Globus pallidus (tissue), 1 donor: ENCODE results near the gene KIF6.
"Not testable (repeated sequence)": the region's sequence is repeated elsewhere in the genome, so short reads cannot be mapped to it uniquely, and the experiment has no call there.

Source experiments
- DNase-seq: peaks from one replicate; pipeline ENCODE4 v3.0.0-alpha.2; 2015; ENCODE audit warnings: low spot score

KIF6 gene, protein sequence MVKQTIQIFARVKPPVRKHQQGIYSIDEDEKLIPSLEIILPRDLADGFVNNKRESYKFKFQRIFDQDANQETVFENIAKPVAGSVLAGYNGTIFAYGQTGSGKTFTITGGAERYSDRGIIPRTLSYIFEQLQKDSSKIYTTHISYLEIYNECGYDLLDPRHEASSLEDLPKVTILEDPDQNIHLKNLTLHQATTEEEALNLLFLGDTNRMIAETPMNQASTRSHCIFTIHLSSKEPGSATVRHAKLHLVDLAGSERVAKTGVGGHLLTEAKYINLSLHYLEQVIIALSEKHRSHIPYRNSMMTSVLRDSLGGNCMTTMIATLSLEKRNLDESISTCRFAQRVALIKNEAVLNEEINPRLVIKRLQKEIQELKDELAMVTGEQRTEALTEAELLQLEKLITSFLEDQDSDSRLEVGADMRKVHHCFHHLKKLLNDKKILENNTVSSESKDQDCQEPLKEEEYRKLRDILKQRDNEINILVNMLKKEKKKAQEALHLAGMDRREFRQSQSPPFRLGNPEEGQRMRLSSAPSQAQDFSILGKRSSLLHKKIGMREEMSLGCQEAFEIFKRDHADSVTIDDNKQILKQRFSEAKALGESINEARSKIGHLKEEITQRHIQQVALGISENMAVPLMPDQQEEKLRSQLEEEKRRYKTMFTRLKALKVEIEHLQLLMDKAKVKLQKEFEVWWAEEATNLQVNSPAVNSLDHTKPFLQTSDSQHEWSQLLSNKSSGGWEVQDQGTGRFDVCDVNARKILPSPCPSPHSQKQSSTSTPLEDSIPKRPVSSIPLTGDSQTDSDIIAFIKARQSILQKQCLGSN

DNA sequence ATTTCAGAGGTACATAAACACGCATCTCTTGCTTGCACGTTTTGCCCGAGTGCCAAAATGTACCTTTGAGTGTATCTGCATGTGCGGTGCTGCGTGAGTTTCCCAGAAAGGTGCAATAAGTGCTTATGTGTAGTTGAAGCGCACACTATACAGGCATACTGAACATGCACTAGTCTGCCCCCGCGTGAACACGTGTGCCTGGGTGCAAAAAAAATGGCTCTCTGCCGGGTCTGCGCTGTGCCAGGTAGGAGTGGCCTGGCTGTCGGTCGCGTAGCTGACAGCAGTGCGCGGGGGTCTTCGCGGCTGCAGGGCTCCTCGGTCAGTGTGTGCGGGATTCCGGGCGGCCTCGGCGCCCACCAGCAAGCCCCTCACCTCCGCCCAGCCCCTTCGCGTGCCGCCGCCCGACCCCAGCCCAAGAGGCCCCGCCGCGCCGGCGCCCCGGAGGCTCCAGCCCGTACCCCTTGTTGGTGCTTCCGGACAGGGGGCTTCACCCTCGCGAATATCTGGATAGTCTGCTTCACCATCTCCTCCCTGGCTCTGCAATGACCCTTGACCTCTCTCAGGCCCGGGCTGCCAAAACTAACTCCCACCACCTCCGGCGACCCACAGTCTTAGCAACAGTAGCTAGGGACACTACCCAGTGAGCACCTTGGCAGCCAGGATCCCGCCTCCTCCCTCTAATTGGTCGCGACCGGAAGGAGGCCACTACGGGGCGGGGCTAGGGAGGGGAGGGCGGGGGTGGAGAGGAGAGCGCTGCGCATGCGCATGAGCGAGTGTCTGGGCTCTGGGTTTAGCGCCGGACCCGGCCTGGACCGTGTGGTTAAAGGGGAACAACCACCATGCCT, at the start of gene KIF6:
KIF6 (minus strand) TSS at position 622 of the 845 bp plus-strand sequence; CDS start at position 524, 98 bp downstream.
- DNase-seq: peak; percentile 95

DNA sequence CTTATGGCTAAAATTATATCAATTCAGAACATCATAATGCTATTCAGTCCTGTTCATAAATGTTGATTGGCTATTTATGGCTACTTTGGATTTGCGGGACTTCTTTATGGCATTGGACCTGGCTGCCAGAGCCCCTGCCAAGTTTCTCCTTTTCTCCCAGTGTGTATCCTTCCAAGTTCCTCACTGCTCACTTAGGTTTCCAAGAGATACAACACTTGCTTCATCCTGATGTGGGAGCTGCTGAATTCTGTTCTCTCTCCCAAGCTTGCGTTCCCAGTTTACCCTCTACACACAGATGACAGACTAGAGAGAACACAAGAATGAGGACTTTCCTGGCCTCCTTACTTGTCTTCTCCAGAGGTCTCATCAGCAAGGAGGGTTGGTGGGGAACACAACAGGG, 48.6 kb upstream of the KIF6 start:
- no peak for DNase-seq

DNA sequence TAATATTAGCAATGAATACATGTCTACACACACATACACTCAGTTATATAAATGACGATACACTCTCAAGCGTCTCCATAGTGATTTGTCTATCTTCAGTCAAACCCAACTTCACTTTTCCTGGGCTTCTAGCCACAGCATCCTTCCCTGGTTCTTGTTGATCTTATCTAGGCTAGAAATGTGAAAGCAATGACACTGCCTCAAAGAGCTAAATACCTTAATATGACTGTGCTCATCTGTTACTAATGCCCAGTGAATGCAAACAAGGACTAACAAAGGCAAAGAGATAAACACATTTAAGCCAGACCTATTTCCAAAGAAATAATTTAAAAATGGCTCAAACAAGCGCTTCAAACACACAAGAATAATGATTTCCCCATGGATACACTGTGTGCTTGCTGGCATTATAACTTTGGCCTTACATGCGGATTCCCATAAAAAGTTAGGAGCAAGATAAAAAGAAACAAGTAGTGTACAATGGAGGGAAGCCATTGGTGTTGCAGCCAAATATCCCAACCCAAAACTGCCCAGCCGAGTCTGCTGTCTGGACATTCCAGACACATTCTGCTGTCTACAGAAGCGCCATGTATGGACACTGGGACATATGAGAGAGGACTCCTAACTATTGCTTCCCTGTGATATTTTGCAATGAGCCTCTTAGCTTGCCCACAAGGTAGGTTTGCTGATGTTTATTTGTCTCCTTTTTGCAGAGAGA, 47.5 kb upstream of the KIF6 start:
- DNase-seq: no peak

DNA sequence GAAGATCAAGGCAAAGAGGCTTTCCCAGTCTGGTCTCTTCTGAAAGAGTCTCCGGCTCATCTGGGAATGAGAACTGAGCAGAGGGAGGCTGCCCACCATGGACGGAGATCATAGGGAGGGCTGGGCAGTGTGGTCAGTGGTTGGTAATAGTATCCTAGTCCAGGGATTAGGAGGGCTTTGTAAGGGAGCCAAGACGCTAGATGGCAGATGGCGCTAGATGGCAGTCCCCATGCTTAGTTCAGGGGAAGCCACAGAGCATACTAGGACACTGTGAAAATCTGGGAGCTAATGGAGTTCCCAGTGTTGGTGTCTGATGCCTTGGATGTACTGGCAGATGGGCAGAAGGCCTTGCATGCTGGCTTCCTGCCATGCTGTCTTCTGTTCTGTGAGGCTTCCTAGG, 45.2 kb upstream of the KIF6 start:
- peak; percentile 77 for DNase-seq

DNA sequence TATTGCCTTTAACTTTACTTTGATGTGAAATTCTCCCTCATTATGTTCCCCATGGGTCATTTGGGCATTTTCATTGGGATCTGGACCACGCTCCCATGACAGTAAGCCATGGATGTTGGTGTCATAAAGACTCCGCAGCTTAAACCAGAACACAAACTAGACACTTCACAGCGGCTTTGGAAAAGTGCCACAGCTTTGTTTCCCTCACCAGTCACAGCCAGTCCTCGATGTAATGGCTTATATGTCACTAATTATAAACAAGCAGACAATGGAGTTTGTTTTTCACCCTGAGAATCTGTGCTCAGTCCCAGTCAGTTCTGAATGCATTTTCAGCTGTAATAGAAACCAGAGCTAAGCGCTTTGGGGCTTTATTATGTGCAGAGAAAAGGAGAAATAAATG, 43.8 kb upstream of the KIF6 start:
- peak; percentile 91 for DNase-seq

DNA sequence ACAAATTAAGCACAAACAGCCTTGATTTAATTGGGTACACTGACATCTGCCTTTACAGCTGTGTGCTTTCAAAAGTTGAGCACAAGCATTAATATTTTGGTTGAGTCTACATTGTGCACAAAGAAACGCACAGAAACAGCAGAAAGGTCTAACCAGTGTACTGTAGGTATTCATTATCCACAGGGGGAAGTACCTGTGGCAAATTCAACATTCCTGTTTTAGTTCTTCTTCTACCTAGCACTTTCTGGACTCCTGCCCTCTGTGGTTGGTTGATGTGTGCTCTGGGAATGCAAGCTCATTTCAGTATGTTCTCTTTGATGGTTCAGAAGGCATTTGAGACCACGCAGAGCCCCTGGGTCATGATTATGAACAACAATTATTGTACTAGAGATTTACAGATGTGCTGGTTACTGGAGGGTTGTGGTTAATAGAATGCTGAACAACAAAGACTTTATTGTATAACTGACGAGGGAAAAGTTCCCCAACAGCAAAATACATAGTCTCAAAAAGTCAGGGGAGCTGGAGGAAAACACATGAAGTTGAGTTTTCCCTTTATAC, 40.4 kb upstream of the KIF6 start:
- peak; percentile 63 for DNase-seq

DNA sequence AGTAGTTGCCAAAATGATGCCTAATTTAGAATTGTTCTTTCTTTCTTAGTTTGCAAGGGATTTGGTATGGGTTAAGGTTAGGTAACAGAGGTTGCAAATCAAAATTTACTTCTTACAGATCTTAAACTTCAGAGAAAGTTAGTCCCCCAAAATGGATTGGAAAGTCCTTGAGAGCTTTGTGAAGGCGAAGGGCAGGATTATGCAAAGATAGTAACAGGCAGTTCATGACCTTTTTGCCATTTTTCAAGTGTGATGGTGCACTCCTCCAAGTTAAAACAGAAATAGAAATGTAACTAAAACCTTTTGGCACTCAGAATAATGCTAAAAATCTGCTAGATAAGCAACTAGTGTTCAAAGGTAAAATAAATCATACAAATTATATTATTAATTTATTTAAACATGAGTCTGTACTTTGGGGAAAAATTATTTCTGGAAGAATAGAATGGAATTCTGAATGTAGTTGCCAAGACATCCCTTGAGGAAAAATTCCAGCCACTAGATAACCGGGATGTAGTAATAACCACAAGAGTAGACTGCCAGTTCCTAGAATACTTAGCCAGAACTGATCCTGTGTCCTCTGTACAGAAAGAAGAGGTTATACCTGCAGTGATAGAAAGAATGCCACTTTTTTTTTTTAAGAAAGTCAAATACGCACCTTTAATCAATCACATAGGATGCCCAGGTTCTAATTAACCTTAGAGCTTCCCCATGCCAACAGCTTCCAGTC, 35.2 kb upstream of the KIF6 start:
- DNase-seq: no peak

DNA sequence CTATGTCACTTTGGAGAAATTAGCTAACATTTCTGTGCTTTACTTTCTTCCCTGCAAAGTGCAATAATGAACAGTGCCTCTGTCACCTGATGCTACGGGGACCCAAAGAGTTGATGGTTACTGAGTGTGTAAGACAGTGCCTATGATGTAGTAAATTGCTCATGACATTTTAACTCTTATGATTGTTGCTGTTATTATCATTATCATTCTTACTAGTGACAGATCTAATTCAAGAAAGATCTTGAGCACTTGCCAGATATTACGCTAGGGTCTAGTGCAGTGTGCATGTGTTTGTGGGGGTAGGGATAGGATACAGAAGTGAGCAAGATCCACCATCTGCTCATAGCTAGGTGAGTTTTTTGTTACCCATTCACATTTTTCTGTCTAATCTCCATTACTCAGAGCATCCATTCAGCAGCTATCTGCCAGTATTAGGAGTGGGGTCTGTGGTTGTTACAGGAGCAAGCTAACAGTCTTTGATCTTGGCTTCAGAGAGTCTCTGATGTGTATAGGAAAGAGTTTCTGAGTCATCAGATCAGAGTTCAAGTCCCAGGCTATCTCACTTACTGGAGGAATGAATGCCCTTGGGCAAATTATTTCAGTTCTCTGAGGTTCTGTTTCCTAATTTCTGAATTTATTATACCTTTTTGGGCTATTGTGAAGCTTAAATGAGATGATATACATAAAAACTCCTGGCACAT, 33.8 kb upstream of the KIF6 start:
- DNase-seq: no peak

DNA sequence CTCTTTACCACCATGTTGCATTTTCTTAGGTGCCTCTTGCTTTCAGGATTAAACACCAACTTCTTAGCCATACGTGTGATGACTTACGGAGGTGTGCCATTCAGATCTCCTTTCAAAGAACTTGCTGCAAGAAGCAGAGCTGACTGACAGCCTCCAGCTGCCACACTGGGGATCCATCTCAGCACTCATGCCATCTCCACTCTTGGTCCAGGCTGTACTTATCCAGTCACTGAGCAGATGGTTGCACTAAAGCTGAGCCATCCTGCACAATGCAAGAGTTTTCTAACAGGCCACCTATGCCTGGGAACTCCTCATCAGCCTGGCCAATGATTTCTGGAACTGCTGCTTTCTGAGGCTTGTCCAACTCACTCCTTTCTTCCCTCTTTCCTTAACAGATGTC, 31.4 kb upstream of the KIF6 start:
- DNase-seq: no peak

DNA sequence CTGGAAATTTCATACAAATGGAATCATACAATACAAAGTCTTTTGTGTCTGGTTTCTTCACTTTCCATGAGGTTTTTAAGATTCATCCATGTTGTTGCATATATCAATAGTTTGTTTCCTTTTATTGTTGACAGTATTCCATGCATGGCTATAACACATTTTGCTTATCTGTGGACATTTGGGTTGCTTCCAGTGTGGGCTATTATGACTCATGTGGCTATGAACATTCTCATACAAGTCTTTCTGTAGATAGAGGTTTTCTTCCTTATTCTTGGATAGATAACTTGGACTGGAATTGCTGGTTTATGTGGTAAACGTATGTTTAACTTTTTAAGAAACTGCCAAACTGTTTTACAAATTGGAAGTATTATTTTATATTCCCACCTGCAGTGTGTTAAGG, 30.0 kb upstream of the KIF6 start:
- no peak for DNase-seq

DNA sequence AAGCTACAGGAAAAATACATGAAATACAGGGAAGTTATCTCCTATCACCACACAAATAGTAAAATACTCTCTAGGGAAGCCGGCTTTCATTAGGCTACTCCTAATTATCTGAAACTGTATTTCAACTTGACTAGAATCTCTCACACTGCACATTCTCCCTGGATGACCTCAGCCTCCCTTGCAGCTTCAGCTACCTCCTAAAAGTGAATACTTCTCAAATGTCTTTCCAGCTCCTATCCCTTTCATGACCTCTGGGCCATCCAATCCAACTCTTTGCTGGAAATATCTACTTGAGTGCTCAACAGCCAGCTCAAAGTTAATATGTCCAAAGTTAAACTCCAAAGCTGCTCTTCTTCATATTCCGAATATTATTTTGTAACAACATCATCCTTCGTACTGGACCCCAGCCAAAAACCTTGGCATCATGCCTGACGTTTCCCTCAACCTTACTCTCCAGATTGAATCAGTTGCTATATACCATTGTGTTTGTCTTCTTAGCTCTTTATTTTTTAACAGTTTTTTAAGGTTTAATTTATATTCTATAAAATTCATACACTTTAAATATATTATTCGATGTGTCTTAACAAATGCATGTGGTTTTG, 29.4 kb upstream of the KIF6 start:
- no peak for DNase-seq

DNA sequence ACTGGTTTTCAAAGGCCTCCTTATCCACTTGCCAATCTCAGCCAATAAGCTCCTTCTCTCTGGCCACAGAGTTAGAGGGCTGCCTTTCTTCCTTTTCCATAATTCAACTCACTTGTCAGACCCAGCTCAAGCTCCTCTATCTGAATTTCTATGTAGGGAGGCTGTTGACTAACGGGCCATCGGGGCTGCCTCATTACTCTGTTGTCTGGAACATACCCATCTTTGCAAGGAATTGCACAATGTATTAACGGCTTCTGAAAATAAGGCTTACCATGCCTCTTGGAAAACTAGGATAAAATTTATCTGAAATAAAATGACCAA, 28.5 kb upstream of the KIF6 start:
- no peak for DNase-seq

DNA sequence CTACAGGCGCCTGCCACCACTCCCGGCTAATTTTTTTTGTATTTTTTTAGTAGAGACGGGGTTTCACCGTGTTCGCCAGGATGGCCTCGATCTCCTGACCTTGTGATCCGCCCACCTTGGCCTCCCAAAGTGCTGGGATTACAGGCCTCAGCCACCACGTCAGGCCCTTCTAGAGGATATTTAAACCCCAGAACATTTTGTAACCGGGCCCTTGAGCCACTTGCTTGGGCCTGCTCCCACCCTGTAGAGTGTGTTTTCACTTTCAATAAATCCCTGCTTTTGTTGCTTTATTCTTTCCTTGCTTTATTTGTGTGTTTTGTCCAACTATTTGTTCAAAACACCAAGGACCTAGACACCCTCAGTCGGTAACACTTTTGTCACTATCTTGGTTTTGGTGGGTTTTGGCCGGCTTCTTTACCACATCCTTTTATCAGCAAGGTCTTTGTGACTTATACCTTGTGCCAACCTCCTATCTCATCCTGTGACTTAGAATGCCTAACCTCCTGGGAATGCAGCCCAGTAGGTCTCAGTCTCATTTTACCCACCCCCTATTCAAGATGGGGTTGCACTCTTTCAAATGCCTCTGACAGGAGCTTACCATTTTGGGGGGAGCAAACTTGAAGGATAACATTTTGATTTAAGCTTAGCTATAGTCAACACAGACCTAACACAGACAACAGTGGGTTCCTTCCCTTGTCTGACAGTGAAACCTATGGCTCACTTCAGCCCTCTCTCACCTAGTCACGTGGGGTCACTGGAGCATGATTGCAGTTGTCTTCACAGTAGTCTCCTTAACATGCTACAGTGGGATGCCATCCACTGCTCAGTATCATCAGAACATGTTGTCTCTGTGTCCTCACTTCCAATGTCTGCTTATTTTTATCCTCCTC, 27.9 kb upstream of the KIF6 start:
- no peak for DNase-seq

DNA sequence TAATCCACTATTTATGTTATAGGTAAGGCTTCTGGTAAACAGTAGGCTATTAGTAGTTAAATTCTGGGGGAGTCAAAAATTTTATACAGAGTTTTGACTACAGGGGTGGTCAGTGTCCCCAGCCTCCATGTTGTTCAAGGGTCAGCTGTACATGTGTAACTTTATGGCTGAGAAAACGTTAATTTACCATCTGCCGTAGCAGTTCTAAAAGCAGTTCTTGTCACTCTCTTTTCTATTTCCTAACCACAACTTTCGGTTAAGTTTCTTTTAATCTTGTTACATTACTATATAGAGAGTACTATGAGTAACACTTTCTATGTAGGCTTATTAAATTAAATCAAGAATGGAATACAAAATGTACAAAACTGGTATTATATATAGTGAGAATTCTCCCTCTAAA, 21.6 kb upstream of the KIF6 start:
- DNase-seq: no peak

DNA sequence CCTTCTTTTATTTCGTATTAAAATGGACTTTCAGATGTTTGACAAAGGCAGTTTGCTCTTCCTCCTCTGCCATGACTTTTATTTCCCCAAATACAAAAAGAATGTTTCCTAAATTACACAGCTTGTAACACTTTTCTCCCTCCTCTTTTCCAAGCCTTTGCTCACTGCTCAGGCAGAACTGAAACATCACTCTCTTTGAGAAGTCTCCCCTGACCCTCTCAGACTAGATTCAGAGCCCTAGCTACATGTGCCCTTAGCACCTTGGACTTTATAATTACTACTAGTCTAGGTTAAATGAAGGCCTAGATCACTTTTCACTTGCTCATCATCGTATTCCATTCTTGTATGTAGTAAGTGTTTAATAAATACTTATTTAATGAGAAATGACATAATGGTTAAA, 8.5 kb upstream of the KIF6 start:
- no peak for DNase-seq

DNA sequence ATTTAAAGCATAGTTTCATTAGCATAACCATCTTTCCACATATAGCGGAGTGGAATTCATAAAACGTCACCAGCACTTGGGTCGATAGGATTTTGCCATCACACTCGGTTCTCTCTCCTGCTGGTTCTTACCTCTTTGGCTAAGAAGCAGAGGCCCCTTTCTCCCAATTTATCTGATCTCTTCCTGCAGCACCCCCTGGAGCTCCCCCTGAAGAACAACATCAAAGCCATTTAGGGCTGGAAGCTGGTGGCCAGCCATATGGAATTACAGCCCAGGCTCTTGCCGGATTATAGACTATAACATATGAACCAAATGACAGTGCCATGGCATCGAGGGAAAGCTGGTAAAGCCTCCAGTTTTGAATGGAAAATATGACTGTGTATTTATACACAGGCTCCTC, 6.4 kb upstream of the KIF6 start:
- no peak for DNase-seq

DNA sequence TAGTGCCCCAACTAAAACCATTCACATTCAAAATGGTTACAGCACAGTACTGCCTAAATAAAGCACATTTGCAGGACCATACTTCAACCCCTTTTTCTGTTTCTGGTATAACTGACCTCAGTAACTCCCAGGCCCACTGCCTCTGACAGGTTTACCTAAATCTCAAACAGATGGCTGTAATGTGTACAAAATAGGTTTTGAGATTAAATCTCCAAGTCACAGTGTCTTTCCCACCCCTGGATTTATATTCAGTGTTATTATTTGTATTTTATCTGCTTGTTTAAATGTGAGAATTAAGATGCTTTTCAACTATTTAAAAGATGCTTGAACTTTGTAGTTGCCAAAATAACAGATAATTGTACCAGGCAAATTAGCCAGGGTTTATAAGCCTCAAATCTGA, 4.7 kb upstream of the KIF6 start:
- DNase-seq: no peak

DNA sequence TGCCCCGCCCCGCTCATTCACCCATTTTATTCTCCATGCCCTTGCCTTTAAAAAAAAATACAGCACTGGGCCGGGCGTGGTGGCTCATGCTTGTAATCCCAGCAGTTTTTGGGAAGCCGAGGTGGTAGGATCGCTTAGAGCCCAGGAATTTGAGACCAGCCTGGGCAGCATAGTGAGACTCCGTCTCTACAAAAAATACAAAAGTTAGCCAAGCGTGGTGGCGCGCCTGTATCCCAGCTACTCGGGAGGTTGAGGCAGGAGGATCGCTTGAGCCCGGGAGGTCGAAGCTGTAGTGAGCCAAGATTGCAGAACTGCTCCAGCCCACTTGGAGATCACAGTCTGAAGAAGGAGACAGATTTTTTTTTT, 407 bp upstream of the KIF6 start:
- DNase-seq: no peak

DNA sequence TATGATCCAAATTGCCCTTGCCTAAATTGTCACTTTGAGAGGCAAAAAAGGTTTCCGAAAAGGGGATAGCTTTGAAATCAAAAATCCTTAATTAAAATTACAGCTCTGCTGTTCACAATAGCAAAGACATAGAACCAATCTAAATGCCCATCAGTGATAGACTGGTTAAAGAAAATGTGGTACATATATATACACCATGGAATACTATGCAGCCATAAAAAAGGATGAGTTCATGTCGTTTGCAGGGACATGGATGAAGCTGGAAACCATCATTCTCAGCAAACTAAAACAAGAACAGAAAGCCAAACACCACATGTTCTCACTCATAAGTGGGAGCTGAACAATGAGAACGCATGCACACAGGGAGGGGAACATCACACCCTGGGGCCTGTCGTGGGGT, 1.9 kb downstream of the KIF6 start:
- not testable (repeated sequence) for DNase-seq
